Endothelial cell of umbilical vein (primary cell): ENCODE data around the gene TNPO3. TPM values are rescaled to one million over a fixed set of nuclear protein-coding genes. Genes with fewer than 3 reads are reported as not detected.

Experiments used
- BruUV-seq: library from RNA; stranded (reverse); fragments of 400-500 nt; replicated peaks from 2 replicates; lab custom pipeline; 2021; lab: Mats Ljungman, UMichigan
- CTCF ChIA-PET: fragments of 300-600, 350-600 bp; sonication (Branson Sonifier 250); formaldehyde crosslinking; loops from one replicate; lab custom pipeline; 2021; ENCODE audit warnings: antibody characterized with exemption, inconsistent platforms; lab: Charles Lee
- POLR2A ChIA-PET: fragments of 300-600, 350-600 bp; sonication (Branson Sonifier 250); formaldehyde crosslinking; loops from one replicate; lab custom pipeline; 2021; ENCODE audit warnings: antibody characterized with exemption, inconsistent platforms; lab: Charles Lee
- DNase-seq: peaks from one replicate; pipeline ENCODE4 v3.0.0-alpha.2; 2011; ENCODE audit warnings: low read depth, low spot score
- FAIRE-seq: peaks from 2 replicates; lab custom pipeline; 2011; peaks lifted over from hg19 to GRCh38; lab: Jason Lieb, UNC
- H2AFZ ChIP-seq: 2 replicates; pipeline ENCODE4 v1.6.0; 2012; ENCODE audit warnings: low read depth, low read length, control low read depth, inconsistent platforms
- H3K27ac ChIP-seq: 2 replicates; pipeline ENCODE4 v1.5.1; 2011; ENCODE audit warnings: low read depth, mild to moderate bottlenecking, control low read depth, low read length, moderate library complexity; ENCODE audit not compliant: insufficient read depth
- H3K27me3 ChIP-seq, 2 experiments: 2 replicates each; pipeline versions ENCODE4 v1.6.0 to v1.6.1; 2011; ENCODE audit warnings: low read length in 2 of 2, mixed read lengths in 1 of 2; ENCODE audit not compliant: control insufficient read depth in 2 of 2, insufficient read depth in 2 of 2
- H3K36me3 ChIP-seq, 2 experiments: 2 replicates in 1 of 2; 3 replicates in 1 of 2; pipeline ENCODE4 v1.5.1; 2011; ENCODE audit warnings: low read length in 2 of 2, mild to moderate bottlenecking in 1 of 2, moderate library complexity in 1 of 2; ENCODE audit not compliant: control insufficient read depth in 2 of 2, insufficient read depth in 2 of 2; ENCODE audit errors: extremely low read depth in 1 of 2
- H3K4me1 ChIP-seq: 3 replicates; pipeline ENCODE4 v1.5.1; 2011; ENCODE audit warnings: mild to moderate bottlenecking, low read length; ENCODE audit not compliant: control insufficient read depth, insufficient read depth; ENCODE audit errors: extremely low read depth
- H3K4me2 ChIP-seq: 2 replicates; pipeline ENCODE4 v1.6.1; 2011; ENCODE audit warnings: low read length, control low read depth, mixed read lengths; ENCODE audit not compliant: insufficient read depth
- H3K4me3 ChIP-seq, 3 experiments: fragments of 200-600 bp in 1 of 3; sonication (generic), shearing (Covaris generic) in 1 of 3; replicated peaks in 1 of 3; 2 replicates each; pipeline ENCODE4 v1.5.1; 2011 to 2016; ENCODE audit warnings: control low read depth in 3 of 3, low read length in 3 of 3, mild to moderate bottlenecking in 2 of 3, inconsistent platforms in 1 of 3, low read depth in 1 of 3, moderate library complexity in 1 of 3; ENCODE audit not compliant: insufficient read depth in 1 of 3
- H3K79me2 ChIP-seq: 2 replicates; pipeline ENCODE4 v1.6.0; 2012; ENCODE audit warnings: low read length, inconsistent platforms; ENCODE audit not compliant: control insufficient read depth, insufficient read depth
- H3K9ac ChIP-seq: replicated peaks from 2 replicates; pipeline ENCODE3; 2011; ENCODE audit warnings: low read length, control low read depth; ENCODE audit not compliant: insufficient read depth; ENCODE audit errors: extremely low read depth
- H3K9me1 ChIP-seq: replicated peaks from 3 replicates; pipeline ENCODE4 v1.6.0; 2011; ENCODE audit warnings: mild to moderate bottlenecking, low read length; ENCODE audit not compliant: control insufficient read depth, insufficient read depth; ENCODE audit errors: extremely low read depth
- H3K9me3 ChIP-seq: replicated peaks from 2 replicates; pipeline ENCODE4 v1.5.1; 2012; ENCODE audit warnings: low read length, inconsistent platforms; ENCODE audit not compliant: control insufficient read depth, insufficient read depth
- H4K20me1 ChIP-seq: replicated peaks from 2 replicates; pipeline ENCODE3; 2011; ENCODE audit warnings: mild to moderate bottlenecking, low read length; ENCODE audit not compliant: control insufficient read depth, insufficient read depth; ENCODE audit errors: extremely low read depth
- CTCF ChIP-seq, 2 donors: IDR thresholded peaks; 1 replicate in 1 of 2; 2 replicates in 1 of 2; pipeline ENCODE4 v1.5.1; 2011; ENCODE audit warnings: low read length in 2 of 2, mild to moderate bottlenecking in 2 of 2, moderate library complexity in 2 of 2, control low read depth in 1 of 2, inconsistent platforms in 1 of 2, low read depth in 1 of 2; ENCODE audit not compliant: insufficient read depth in 1 of 2; ENCODE audit errors: extremely low read depth in 1 of 2
- EZH2 ChIP-seq: IDR thresholded peaks from 2 replicates; pipeline ENCODE4 v1.6.1; 2012; ENCODE audit warnings: borderline replicate concordance, low read depth, mild to moderate bottlenecking, moderate library complexity, low read length, inconsistent platforms; ENCODE audit not compliant: severe bottlenecking
- FOS ChIP-seq: IDR thresholded peaks from 2 replicates; pipeline ENCODE4 v1.6.1; 2011; ENCODE audit warnings: mild to moderate bottlenecking, low read length, moderate library complexity, borderline replicate concordance; ENCODE audit not compliant: insufficient read depth
- GATA2 ChIP-seq: IDR thresholded peaks from 2 replicates; pipeline ENCODE4 v1.7.0; 2011; ENCODE audit warnings: low read depth, mild to moderate bottlenecking, moderate library complexity, mixed read lengths, low read length; ENCODE audit not compliant: insufficient read length, insufficient read depth
- POLR2A ChIP-seq: IDR thresholded peaks from 2 replicates; pipeline ENCODE4 v1.6.1; 2012; ENCODE audit warnings: low read depth, mild to moderate bottlenecking, control low read depth, low read length
- dilution Hi-C: fragments of 300-500 bp; cut with MboI; formaldehyde crosslinking; loops from one replicate; pipeline ENCODE4 v1.15.0; 2019; ENCODE audit warnings: low sequenced_read_pairs; ENCODE audit not compliant: extremely low pct_ligation_motif_present
- intact Hi-C: fragments of 100-400 bp; cut with micrococcal nuclease; formaldehyde crosslinking; loops from one replicate; pipeline ENCODE4 v1.10.0; 2022
- polyA plus RNA-seq, 4 experiments: library from polyadenylated mRNA; depleted of rRNA in 3 of 4; stranded (reverse) in 3 of 4; unstranded in 1 of 4; fragments of >200 nt; gene quantifications; 2 replicates each; pipeline versions ENCODE4 v1.2.1 to v1.2.3, GENCODE V29; 2011 to 2012; ENCODE audit warnings: missing spikeins in 1 of 4
- total RNA-seq: library from RNA; stranded (reverse); gene quantifications from 2 replicates; pipeline ENCODE4 v1.2.3, GENCODE V29; 2021
- TF ChIP-seq, protein P1 (sequence below): IDR thresholded peaks from 2 replicates; pipeline ENCODE4 v1.6.1; 2011; ENCODE audit not compliant: insufficient read depth, insufficient read length

The TNPO3 gene
- total and polyA plus RNA-seq, 2 donors (not counting 3 experiments of a cell fraction or from before 2014, with no cell fraction given) = 29.0 to 46.9 TPM

GRCh38 chr7:129074361-129074871 lies 19.5 kb upstream of the TNPO3 start:
- Histone ChIP-seq H3K9me3 (no peaks in the 10 kb centered on the region), H3K9me1 (no peaks in the 10 kb centered on the region), H3K4me2 (no peak overlapping the region), H3K4me3 (no peak overlapping the region), H3K27ac (no peak overlapping the region), H3K4me1 (no peaks in the 10 kb centered on the region), H3K27me3 (peaks cover 10% of the 10 kb centered on the region in 2 experiments), H3K9ac (no peak overlapping the region), H4K20me1 (no peaks in the 10 kb centered on the region), H2AFZ (no peak overlapping the region), H3K36me3 (no peaks in the 10 kb centered on the region), H3K79me2 (no peaks in the 10 kb centered on the region)
- BruUV-seq = no TSS peak
- intact Hi-C loops = no loop called here
- DNase-seq = no peak
- TF ChIP-seq, protein P1, sequence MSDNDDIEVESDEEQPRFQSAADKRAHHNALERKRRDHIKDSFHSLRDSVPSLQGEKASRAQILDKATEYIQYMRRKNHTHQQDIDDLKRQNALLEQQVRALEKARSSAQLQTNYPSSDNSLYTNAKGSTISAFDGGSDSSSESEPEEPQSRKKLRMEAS = no peak
- TF ChIP-seq EZH2 (no peak), FOS (no peak), GATA2 (no peak), POLR2A (no peak)
- FAIRE-seq = no peak
- ChIA-PET CTCF (interaction anchor here (0.8 to 1.3 kb wide), 2 partner anchors 9 to 17 kb away, joined by 3 to 4 read pairs; no protein-coding TSS in a partner anchor), POLR2A (no interaction called here)
- dilution Hi-C loops = no loop called here

DNA sequence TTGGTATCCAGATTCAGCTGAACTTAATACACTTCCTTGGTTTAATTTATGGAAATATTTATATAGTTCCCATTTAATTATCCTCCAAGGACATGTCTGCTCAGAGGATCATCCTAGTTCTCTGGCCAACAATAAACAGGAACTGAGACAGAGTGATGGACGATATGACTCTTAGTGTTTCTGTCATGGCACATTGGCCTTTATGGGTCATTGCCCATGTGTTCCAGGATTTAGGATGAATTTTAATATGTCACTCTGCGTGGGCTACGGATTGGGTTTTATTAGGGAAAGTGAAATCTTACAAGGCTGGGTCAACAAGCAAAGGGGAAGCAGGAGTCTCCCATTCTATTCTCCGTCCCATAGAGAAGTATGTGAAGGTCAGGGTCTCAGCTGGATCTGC lies 18.8 kb upstream of the TNPO3 start:
- BruUV-seq = no TSS peak
- POLR2A ChIA-PET = no interaction called here
- no peak overlapping the region for H3K9ac ChIP-seq

More for the DNA sequence above, 18.8 kb upstream of the TNPO3 start:
- FAIRE-seq (no peak), DNase-seq (no peak)
- Histone ChIP-seq H3K9me1 (no peaks in the 10 kb centered on the region), H3K4me1 (no peaks in the 10 kb centered on the region), H3K27me3 (peaks cover 10 to 11% of the 10 kb centered on the region in 2 experiments), H3K4me3 (no peak overlapping the region), H3K79me2 (no peaks in the 10 kb centered on the region), H3K27ac (no peak overlapping the region), H3K36me3 (no peaks in the 10 kb centered on the region), H3K4me2 (no peak overlapping the region), H4K20me1 (no peaks in the 10 kb centered on the region), H3K9me3 (no peaks in the 10 kb centered on the region), H2AFZ (no peak overlapping the region)
- CTCF ChIA-PET = interaction anchor here (1.3 kb wide), 1 partner anchor 9 kb away, joined by 4 read pairs; no protein-coding TSS in a partner anchor
- no peak for TF ChIP-seq CTCF (IDR thresholded peaks at IDR 0.05; ENCODE audit: extremely low read depth in 1 of 2, insufficient read depth in 1 of 2, low read depth in 1 of 2, low read length in 2 of 2)
- intact Hi-C loops (no loop called here), dilution Hi-C loops (no loop called here)
